ENCODE data around the gene CFAP65.

DNA sequence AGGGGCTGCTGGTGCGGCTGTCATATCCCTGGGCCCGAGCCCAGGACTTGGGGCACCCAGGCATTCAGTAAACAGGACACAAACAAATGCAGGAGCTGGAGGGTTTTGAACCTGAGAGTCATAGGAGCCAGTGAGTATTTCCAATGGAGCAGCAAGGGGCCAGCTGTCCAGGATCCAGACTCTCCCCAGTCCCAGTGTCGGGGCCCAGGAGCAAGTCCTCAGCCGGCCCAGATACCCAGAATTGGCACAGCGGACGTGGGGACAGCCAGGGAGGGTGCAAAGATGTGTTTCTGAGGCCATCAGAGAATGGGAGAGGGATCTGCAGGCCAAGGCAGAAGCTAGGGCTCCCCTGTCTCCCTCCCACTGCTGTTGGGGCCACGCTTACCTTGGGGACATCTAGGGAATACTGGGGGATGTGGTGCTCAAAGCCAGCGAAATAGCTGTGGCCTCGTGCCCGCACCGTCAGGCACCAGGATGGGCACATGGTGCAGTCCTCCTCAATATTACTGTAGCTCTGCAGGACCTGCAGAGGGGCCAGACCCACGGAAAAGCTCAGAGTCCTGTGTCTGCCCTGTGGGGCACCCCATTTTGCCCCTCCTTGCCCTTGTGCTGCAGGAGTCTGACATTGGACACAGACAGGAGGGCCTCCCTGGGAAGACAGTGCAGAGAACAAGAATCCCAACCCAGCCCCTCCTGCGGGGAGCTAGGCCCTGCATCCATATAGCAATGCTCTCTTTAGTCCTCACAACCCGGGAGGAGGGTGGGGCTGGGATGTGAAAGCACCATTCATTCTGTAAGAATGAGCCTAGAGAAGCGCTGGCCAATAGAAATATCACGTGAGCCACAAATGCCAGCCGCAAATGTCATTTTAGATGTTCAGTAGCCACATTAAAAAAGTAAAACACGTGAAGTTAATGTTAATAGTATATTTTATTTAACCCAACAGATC, 15.4 kb downstream of the CFAP65 start:
- TF ChIP-seq EZH2 (IDR thresholded peaks at IDR 0.05) = no peak
- TF ChIP-seq, protein P1, sequence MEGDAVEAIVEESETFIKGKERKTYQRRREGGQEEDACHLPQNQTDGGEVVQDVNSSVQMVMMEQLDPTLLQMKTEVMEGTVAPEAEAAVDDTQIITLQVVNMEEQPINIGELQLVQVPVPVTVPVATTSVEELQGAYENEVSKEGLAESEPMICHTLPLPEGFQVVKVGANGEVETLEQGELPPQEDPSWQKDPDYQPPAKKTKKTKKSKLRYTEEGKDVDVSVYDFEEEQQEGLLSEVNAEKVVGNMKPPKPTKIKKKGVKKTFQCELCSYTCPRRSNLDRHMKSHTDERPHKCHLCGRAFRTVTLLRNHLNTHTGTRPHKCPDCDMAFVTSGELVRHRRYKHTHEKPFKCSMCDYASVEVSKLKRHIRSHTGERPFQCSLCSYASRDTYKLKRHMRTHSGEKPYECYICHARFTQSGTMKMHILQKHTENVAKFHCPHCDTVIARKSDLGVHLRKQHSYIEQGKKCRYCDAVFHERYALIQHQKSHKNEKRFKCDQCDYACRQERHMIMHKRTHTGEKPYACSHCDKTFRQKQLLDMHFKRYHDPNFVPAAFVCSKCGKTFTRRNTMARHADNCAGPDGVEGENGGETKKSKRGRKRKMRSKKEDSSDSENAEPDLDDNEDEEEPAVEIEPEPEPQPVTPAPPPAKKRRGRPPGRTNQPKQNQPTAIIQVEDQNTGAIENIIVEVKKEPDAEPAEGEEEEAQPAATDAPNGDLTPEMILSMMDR (IDR thresholded peaks at IDR 0.05) = no peak

Measured in neural progenitor cell (in vitro differentiated cells).